HFF-Myc (cell line): ENCODE data around the gene MRPL16.
"Not testable (repeated sequence)": the region's sequence is repeated elsewhere in the genome, so short reads cannot be mapped to it uniquely, and the experiment has no call there.

Source experiments
- DNase-seq: peaks from one replicate; pipeline ENCODE4 v3.0.0-alpha.2; 2011; ENCODE audit warnings: low read depth; ENCODE audit errors: extremely low read depth
- H3K4me3 ChIP-seq: replicated peaks from 2 replicates; pipeline ENCODE4 v1.5.1; 2011; ENCODE audit warnings: low read depth, mild to moderate bottlenecking, control low read depth, low read length
- CTCF ChIP-seq: IDR thresholded peaks from 2 replicates; pipeline ENCODE4 v1.5.1; 2012; ENCODE audit warnings: mild to moderate bottlenecking, low read depth, low read length, control low read depth; ENCODE audit errors: missing control alignments

The MRPL16 gene

GRCh38 chr11:59829358-59829757 lies 18.8 kb upstream of the MRPL16 start:
- TF ChIP-seq CTCF = no peak

GRCh38 chr11:59822989-59823566 lies 12.5 kb upstream of the MRPL16 start:
- DNase-seq = no peak
- peak; percentile 51 for TF ChIP-seq CTCF
- no peak overlapping the region for H3K4me3 ChIP-seq

More at GRCh38 chr11:59829358-59829757, 18.8 kb upstream of the MRPL16 start:
- DNase-seq = no peak
- H3K4me3 ChIP-seq = no peak overlapping the region

DNA sequence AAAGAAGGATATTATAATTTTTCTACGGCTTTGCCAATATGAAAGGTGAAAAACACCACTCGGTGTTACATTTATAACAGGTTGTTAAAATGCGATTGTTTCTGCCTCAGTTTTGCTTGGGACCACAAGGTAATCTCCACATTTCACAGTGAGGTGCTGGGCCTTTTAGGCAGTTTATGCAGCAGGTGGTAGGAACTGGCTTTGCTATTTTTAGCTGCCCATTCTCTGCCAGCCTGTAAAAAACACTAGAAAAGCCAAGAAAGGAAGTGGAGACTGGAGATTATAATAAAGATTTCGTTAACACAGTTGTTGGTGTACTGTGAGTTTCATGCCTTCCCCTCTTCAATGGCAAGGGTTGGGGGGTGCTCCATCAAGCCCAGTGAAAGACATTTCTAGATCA lies 8.0 kb upstream of the MRPL16 start:
- no peak overlapping the region for H3K4me3 ChIP-seq
- DNase-seq = no peak
- TF ChIP-seq CTCF = no peak

GRCh38 chr11:59816434-59816833 lies 5.9 kb upstream of the MRPL16 start:
- DNase-seq, H3K4me3 ChIP-seq: not testable (repeated sequence)

DNA sequence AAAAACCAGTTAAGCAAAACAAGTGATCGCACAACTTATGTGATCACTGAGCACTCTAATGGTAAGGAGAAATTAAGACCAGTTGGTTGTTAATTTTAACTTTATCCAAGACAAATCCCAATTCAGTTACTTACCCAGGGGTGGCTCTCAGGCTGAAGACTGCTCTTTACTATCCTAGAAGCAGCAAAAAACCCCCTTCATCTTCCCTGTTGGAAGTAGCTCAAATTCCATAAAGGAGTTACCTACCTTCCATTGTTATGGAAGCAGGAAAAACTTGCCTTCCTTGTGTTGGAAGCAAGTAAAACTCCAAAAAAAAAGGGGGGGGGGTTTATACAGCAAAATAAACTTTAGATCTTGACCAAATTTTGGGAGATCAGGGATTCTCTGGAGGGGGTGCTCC lies 5.2 kb upstream of the MRPL16 start:
- H3K4me3 ChIP-seq = no peak overlapping the region
- TF ChIP-seq CTCF = no peak
- no peak for DNase-seq

DNA sequence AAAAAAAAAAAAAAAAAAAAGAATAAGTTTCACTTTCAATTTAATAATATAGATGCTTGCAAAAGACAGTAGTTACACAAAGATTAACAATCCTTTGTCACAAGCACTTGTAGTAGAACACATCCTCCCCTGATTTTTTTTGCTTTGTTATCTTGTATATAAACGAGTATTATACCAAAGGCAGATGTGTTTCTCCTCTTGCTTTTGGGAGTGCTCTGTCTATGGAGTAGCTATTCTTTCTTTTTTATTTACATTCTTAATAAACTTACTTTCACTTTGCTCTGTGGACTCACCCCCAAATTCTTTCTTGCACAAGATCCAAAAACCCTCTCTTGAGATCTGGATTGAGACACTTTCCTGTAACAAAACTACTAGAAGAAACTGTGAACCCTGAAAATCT lies 3.4 kb upstream of the MRPL16 start:
- DNase-seq = no peak
- no peak overlapping the region for H3K4me3 ChIP-seq
- TF ChIP-seq CTCF = no peak

- no peak overlapping the region for H3K4me3 ChIP-seq
- DNase-seq = no peak
- TF ChIP-seq CTCF = no peak
These were observed 2.8 kb upstream of the MRPL16 start for GRCh38 chr11:59813364-59813763.

GRCh38 chr11:59812220-59812619 lies 1.6 kb upstream of the MRPL16 start:
- no peak for DNase-seq
- no peak for TF ChIP-seq CTCF
- H3K4me3 ChIP-seq = no peak overlapping the region
